Peyer's patch (tissue), 4 donors: ENCODE results near the gene OR14C36. TPM values are rescaled to one million over a fixed set of nuclear protein-coding genes. Genes with fewer than 3 reads are reported as not detected.
"Not testable (repeated sequence)": the region's sequence is repeated elsewhere in the genome, so short reads cannot be mapped to it uniquely, and the experiment has no call there.

ENCODE experiments used
- DNase-seq, 3 donors: peaks; one replicate each; pipeline ENCODE4 v3.0.0-alpha.2; 2017 to 2019
- H3K27ac ChIP-seq, 4 donors: fragments of 200-600 bp; sonication (generic); one replicate each; pipeline ENCODE4 v1.5.1; 2016 to 2019
- H3K27me3 ChIP-seq, 2 donors: fragments of 200-600 bp; sonication (generic); one replicate each; pipeline ENCODE4 v1.5.1; 2019
- H3K36me3 ChIP-seq, 3 donors: fragments of 200-600 bp; sonication (generic); one replicate each; pipeline ENCODE4 v1.5.1; 2016 to 2019
- H3K4me1 ChIP-seq, 4 donors: fragments of 200-600 bp; sonication (generic); one replicate each; pipeline ENCODE4 v1.5.1; 2016 to 2019
- H3K4me3 ChIP-seq, 4 donors: fragments of 200-600 bp; sonication (generic); 1 replicate in 3 of 4; 2 replicates in 1 of 4; pipeline ENCODE4 v1.5.1; 2016 to 2019; ENCODE audit warnings: mild to moderate bottlenecking in 1 of 4
- H3K9me3 ChIP-seq, 4 donors: fragments of 200-600 bp; sonication (generic); one replicate each; pipeline ENCODE4 v1.5.1; 2016 to 2019; ENCODE audit warnings: mild to moderate bottlenecking in 1 of 4
- CTCF ChIP-seq, 6 experiments: fragments of 450-650 bp in 4 of 6; fragments of 200-600 bp in 2 of 6; sonication (generic) in 1 of 6; IDR thresholded peaks; one replicate each; pipeline ENCODE4 v1.5.1; 2017 to 2019; ENCODE audit warnings: antibody characterized with exemption in 6 of 6, mild to moderate bottlenecking in 3 of 6, moderate library complexity in 1 of 6
- POLR2A ChIP-seq, 2 donors: fragments of 450-650 bp; IDR thresholded peaks; one replicate each; pipeline ENCODE4 v1.5.1; 2017; ENCODE audit warnings: antibody characterized with exemption in 2 of 2, mild to moderate bottlenecking in 2 of 2, moderate library complexity in 2 of 2
- total RNA-seq, 4 donors: library from RNA; depleted of rRNA; stranded (reverse); fragments of >200 nt; gene quantifications; one replicate each; pipeline ENCODE4 v1.1.0, GENCODE V29; 2016

Gene OR14C36
- not detected for total RNA-seq

- Histone ChIP-seq H3K4me1 (no peaks in the 10 kb centered on the region), H3K27ac (no peak within 1 kb of the TSS), H3K36me3 (no peaks in the 10 kb centered on the region), H3K4me3 (no peak within 1 kb of the TSS), H3K9me3 (no peaks in the 10 kb centered on the region), H3K27me3 (no peaks in the 10 kb centered on the region)
- TF ChIP-seq CTCF (IDR thresholded peaks at IDR 0.05) (no peak), POLR2A (IDR thresholded peaks at IDR 0.05) (no peak)
- no peak for DNase-seq
Observed at GRCh38 chr1:248348475-248348874, at the start of gene OR14C36. Gene OR14C36, plus strand, starts transcription at chr1:248348775. Its CDS starts 0 bp downstream, at chr1:248348775.

GRCh38 chr1:248303324-248303723 is 45.3 kb upstream of the OR14C36 start, which contains the start of gene OR2T12:
Gene OR2T12, minus strand, starts transcription at chr1:248303424. Its CDS starts 7,846 bp downstream, at chr1:248295578.
- TF ChIP-seq POLR2A (IDR thresholded peaks at IDR 0.05) (no peak), CTCF (IDR thresholded peaks at IDR 0.05) (no peak)
- Histone ChIP-seq H3K4me1 (no peaks in the 10 kb centered on the region), H3K36me3 (no peaks in the 10 kb centered on the region), H3K9me3 (no peaks in the 10 kb centered on the region), H3K27me3 (no peaks in the 10 kb centered on the region), H3K4me3 (no peak within 1 kb of the TSS), H3K27ac (no peak within 1 kb of the TSS)
- DNase-seq, result no peak

- H3K9me3 ChIP-seq, DNase-seq, H3K36me3 ChIP-seq, H3K27ac ChIP-seq, H3K4me1 ChIP-seq, H3K27me3 ChIP-seq, H3K4me3 ChIP-seq: not testable (repeated sequence)
Observed at GRCh38 chr1:248305672-248306071, 42.9 kb upstream of the OR14C36 start.

- no peaks in the 10 kb centered on the region for H3K4me1 ChIP-seq
- H3K9me3 ChIP-seq, result no peaks in the 10 kb centered on the region
- no peak for DNase-seq
- no peak for TF ChIP-seq POLR2A (IDR thresholded peaks at IDR 0.05)
- TF ChIP-seq CTCF (IDR thresholded peaks at IDR 0.05), result no peak
- no peak overlapping the region for H3K4me3 ChIP-seq
- no peaks in the 10 kb centered on the region for H3K27me3 ChIP-seq
- H3K36me3 ChIP-seq, result no peaks in the 10 kb centered on the region
- H3K27ac ChIP-seq, result no peak overlapping the region
Observed at GRCh38 chr1:248306103-248306502, 42.5 kb upstream of the OR14C36 start.

GRCh38 chr1:248306740-248307139 is 41.8 kb upstream of the OR14C36 start:
- DNase-seq, H3K27ac ChIP-seq, H3K36me3 ChIP-seq, H3K4me3 ChIP-seq, H3K9me3 ChIP-seq, H3K27me3 ChIP-seq, H3K4me1 ChIP-seq: not testable (repeated sequence)

GRCh38 chr1:248316796-248317195 is 31.8 kb upstream of the OR14C36 start:
- no peak overlapping the region for H3K4me3 ChIP-seq
- no peaks in the 10 kb centered on the region for H3K4me1 ChIP-seq
- DNase-seq, result no peak
- TF ChIP-seq CTCF (IDR thresholded peaks at IDR 0.05), result no peak
- TF ChIP-seq POLR2A (IDR thresholded peaks at IDR 0.05), result no peak
- no peaks in the 10 kb centered on the region for H3K9me3 ChIP-seq
- no peaks in the 10 kb centered on the region for H3K27me3 ChIP-seq
- H3K36me3 ChIP-seq, result no peaks in the 10 kb centered on the region
- no peak overlapping the region for H3K27ac ChIP-seq

GRCh38 chr1:248324468-248324867 is 24.1 kb upstream of the OR14C36 start, which contains the start of gene OR2M7:
Gene OR2M7, minus strand, starts transcription at chr1:248324568. Its CDS starts 0 bp downstream, at chr1:248324568.
- Histone ChIP-seq H3K4me1 (no peaks in the 10 kb centered on the region), H3K9me3 (peaks cover 0 to 3% (median 0%) of the 10 kb centered on the region in 4 donors), H3K27me3 (no peaks in the 10 kb centered on the region), H3K4me3 (no peak within 1 kb of the TSS), H3K27ac (no peak within 1 kb of the TSS), H3K36me3 (no peaks in the 10 kb centered on the region)
- DNase-seq, result no peak
- TF ChIP-seq CTCF (IDR thresholded peaks at IDR 0.05), result no peak
- no peak for TF ChIP-seq POLR2A (IDR thresholded peaks at IDR 0.05)
